GF-D8 (cell line): ENCODE measurements around the gene CSTF2T.

Experiments
- DNase-seq: peaks from one replicate; lab custom pipeline; 2025; lab: John Stamatoyannopoulos, UW

CSTF2T gene

GRCh38 chr10:51699475-51700227, at the start of gene CSTF2T:
Gene CSTF2T, minus strand, starts transcription at chr10:51699595. Its CDS starts 46 bp downstream, at chr10:51699549.
- DNase-seq = peak; percentile 73

- DNase-seq = no peak
Observed at GRCh38 chr10:51748959-51749358, 49.6 kb upstream of the CSTF2T start.

GRCh38 chr10:51747216-51747615, 47.8 kb upstream of the CSTF2T start:
- DNase-seq = no peak

GRCh38 chr10:51745397-51745796, 46.0 kb upstream of the CSTF2T start:
- no peak for DNase-seq

- no peak for DNase-seq
Observed at GRCh38 chr10:51744235-51745000, 45.0 kb upstream of the CSTF2T start.

GRCh38 chr10:51743146-51743545, 43.8 kb upstream of the CSTF2T start:
- no peak for DNase-seq

GRCh38 chr10:51733057-51733456, 33.7 kb upstream of the CSTF2T start:
- DNase-seq = no peak

- DNase-seq = no peak
Observed at GRCh38 chr10:51729822-51730555, 30.6 kb upstream of the CSTF2T start.

- no peak for DNase-seq
Observed at GRCh38 chr10:51724038-51724437, 24.6 kb upstream of the CSTF2T start.

GRCh38 chr10:51718804-51719291, 19.5 kb upstream of the CSTF2T start:
- DNase-seq = no peak

GRCh38 chr10:51716981-51717380, 17.6 kb upstream of the CSTF2T start:
- DNase-seq = no peak

GRCh38 chr10:51711519-51711891, 12.1 kb upstream of the CSTF2T start:
- DNase-seq = no peak

GRCh38 chr10:51709324-51709972, 10.1 kb upstream of the CSTF2T start:
- DNase-seq = no peak

- DNase-seq = no peak
Observed at GRCh38 chr10:51708609-51709008, 9.2 kb upstream of the CSTF2T start.

GRCh38 chr10:51707821-51708424, 8.5 kb upstream of the CSTF2T start:
- no peak for DNase-seq

- DNase-seq = no peak
Observed at GRCh38 chr10:51707392-51707791, 8.0 kb upstream of the CSTF2T start.

- no peak for DNase-seq
Observed at GRCh38 chr10:51706225-51706624, 6.8 kb upstream of the CSTF2T start.

- DNase-seq = no peak
Observed at GRCh38 chr10:51705774-51706173, 6.4 kb upstream of the CSTF2T start.

GRCh38 chr10:51700228-51700817, 928 bp upstream of the CSTF2T start:
- DNase-seq = no peak

- DNase-seq = no peak
Observed at GRCh38 chr10:51699145-51699474, 285 bp downstream of the CSTF2T start.

GRCh38 chr10:51698473-51699063, 827 bp downstream of the CSTF2T start:
- DNase-seq = no peak
